Measurements from ENCODE around the gene IFI27L2.

Gene IFI27L2

GRCh38 chr14:94129758-94130414, 482 bp upstream of the IFI27L2 start:
- Histone ChIP-seq H3K9ac (ENCODE audit: low read depth, low read length) (no peak overlapping the region), H3K4me1 (ENCODE audit: control insufficient read depth, insufficient read depth, low read length) (no peaks in the 10 kb centered on the region), H3K4me3 (ENCODE audit: low read depth, low read length) (peak overlapping the region; percentile 62), H3K36me3 (ENCODE audit: control insufficient read depth, insufficient read depth, low read length) (no peaks in the 10 kb centered on the region), H3K9me3 (ENCODE audit: control insufficient read depth, insufficient read depth, low read length) (no peaks in the 10 kb centered on the region), H3K27me3 (ENCODE audit: control insufficient read depth, insufficient read depth, low read length) (peaks cover 3% of the 10 kb centered on the region)

GRCh38 chr14:94128216-94128839, 1.1 kb downstream of the IFI27L2 start:
- Histone ChIP-seq H3K4me3 (ENCODE audit: low read depth, low read length) (peak overlapping the region; percentile 67), H3K4me1 (ENCODE audit: control insufficient read depth, insufficient read depth, low read length) (no peaks in the 10 kb centered on the region), H3K36me3 (ENCODE audit: control insufficient read depth, insufficient read depth, low read length) (no peaks in the 10 kb centered on the region), H3K9ac (ENCODE audit: low read depth, low read length) (no peak overlapping the region), H3K27me3 (ENCODE audit: control insufficient read depth, insufficient read depth, low read length) (peaks cover 3% of the 10 kb centered on the region), H3K9me3 (ENCODE audit: control insufficient read depth, insufficient read depth, low read length) (no peaks in the 10 kb centered on the region)

GRCh38 chr14:94127330-94127729, 2.1 kb downstream of the IFI27L2 start:
- Histone ChIP-seq H3K4me1 (ENCODE audit: control insufficient read depth, insufficient read depth, low read length) (no peaks in the 10 kb centered on the region), H3K9ac (ENCODE audit: low read depth, low read length) (no peak overlapping the region), H3K4me3 (ENCODE audit: low read depth, low read length) (no peak overlapping the region), H3K9me3 (ENCODE audit: control insufficient read depth, insufficient read depth, low read length) (no peaks in the 10 kb centered on the region), H3K27me3 (ENCODE audit: control insufficient read depth, insufficient read depth, low read length) (peaks cover 3% of the 10 kb centered on the region), H3K36me3 (ENCODE audit: control insufficient read depth, insufficient read depth, low read length) (no peaks in the 10 kb centered on the region)

GRCh38 chr14:94126800-94127199, 2.6 kb downstream of the IFI27L2 start:
- no peak overlapping the region for H3K9ac ChIP-seq (ENCODE audit: low read depth, low read length)
- no peak overlapping the region for H3K4me3 ChIP-seq (ENCODE audit: low read depth, low read length)
- H3K36me3 ChIP-seq (ENCODE audit: control insufficient read depth, insufficient read depth, low read length): no peaks in the 10 kb centered on the region
- peaks cover 3% of the 10 kb centered on the region for H3K27me3 ChIP-seq (ENCODE audit: control insufficient read depth, insufficient read depth, low read length)
- H3K9me3 ChIP-seq (ENCODE audit: control insufficient read depth, insufficient read depth, low read length): no peaks in the 10 kb centered on the region
- no peaks in the 10 kb centered on the region for H3K4me1 ChIP-seq (ENCODE audit: control insufficient read depth, insufficient read depth, low read length)

DNA sequence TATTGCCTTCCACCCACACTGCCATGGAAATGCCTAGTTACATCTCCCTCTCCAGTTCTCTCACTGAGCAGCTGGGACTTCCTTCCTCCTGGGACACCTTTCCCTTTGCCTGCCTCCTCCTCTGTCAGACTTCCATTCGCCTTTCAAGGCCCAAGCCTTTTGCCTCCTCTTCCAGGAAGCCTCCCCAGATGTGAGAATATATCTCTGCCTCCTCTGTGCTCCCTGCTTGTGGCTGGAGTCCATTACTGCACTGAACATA, 3.1 kb downstream of the IFI27L2 start:
- Histone ChIP-seq H3K9ac (ENCODE audit: low read depth, low read length) (no peak overlapping the region), H3K9me3 (ENCODE audit: control insufficient read depth, insufficient read depth, low read length) (no peaks in the 10 kb centered on the region), H3K36me3 (ENCODE audit: control insufficient read depth, insufficient read depth, low read length) (no peaks in the 10 kb centered on the region), H3K27me3 (ENCODE audit: control insufficient read depth, insufficient read depth, low read length) (peaks cover 3% of the 10 kb centered on the region), H3K4me1 (ENCODE audit: control insufficient read depth, insufficient read depth, low read length) (no peaks in the 10 kb centered on the region), H3K4me3 (ENCODE audit: low read depth, low read length) (no peak overlapping the region)

DNA sequence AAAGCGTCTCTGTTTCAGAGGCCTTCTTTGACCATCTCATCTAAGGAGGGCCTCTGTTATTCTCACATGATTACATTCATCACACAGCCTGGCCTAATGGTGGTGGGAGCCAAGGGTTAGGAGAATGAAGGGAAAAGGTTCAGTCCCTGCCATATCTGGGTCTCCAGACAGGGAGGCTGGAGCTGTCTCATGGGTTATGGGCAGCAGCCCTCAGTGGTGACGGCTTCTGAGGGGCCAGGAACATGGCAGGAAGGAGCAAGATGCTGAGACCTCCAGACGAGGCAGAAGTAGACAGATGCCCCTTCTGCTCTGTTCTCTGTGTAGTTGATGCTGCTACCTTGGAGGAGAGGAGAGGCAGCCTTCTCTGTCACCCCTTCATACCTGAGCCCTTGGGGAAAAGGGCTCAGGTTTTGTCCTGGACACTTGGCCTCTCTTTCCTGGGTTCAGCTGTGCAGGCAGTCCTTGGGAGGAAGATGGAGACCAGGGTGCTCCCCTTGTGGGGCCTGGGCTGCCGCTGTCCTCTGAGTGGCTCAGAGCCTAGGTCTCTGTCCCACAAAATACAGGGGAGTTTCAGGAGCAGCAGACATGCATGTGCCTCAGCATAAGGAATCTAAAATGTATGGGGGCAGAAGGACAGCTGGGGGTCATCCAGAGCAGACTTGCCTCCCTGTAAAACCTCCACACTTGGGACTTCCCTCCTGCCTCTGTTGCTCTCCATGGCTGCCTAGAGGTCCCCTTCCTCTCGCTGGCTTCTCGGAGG, 3.6 kb downstream of the IFI27L2 start:
- peaks cover 3% of the 10 kb centered on the region for H3K27me3 ChIP-seq (ENCODE audit: control insufficient read depth, insufficient read depth, low read length)
- H3K4me1 ChIP-seq (ENCODE audit: control insufficient read depth, insufficient read depth, low read length): no peaks in the 10 kb centered on the region
- no peak overlapping the region for H3K9ac ChIP-seq (ENCODE audit: low read depth, low read length)
- H3K4me3 ChIP-seq (ENCODE audit: low read depth, low read length): no peak overlapping the region
- H3K36me3 ChIP-seq (ENCODE audit: control insufficient read depth, insufficient read depth, low read length): no peaks in the 10 kb centered on the region
- no peaks in the 10 kb centered on the region for H3K9me3 ChIP-seq (ENCODE audit: control insufficient read depth, insufficient read depth, low read length)

DNA sequence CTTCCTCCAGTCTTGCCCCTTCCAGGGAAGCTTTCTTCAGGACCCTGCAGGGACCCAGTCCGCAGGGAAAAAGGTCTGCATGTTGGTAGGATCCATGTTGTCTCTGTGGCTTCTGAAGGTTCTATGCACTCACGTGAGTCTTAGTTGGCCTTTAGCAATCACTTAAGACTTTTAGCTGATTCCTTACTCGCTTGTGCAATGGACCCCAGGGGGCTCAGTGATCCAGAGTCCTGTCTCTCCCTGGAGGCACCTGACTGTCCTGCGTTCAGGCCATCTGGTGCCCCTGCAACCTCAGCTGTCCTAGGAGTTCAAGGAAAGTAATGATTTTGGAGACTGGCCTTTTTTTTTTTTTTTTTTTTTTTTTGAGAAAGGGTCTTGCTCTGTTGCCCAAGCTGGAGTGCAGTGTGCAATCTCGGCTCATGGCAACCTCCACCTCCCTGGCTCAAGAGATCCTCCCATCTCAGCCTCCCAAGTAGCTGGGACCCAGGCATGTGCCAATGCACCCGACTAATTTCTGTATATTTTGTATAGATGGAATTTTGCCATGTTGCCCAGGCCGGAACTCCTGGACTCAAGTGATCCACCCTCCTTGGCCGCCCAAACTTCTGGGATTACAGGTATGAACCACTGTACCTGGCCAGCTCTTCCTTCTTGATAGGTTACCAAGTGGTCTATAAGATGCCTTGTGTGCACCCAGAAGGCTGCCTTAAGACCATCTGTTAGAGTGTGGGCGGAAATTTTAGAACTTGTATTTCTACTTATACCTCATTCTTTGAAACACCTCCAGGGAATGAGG, 4.6 kb downstream of the IFI27L2 start:
- Histone ChIP-seq H3K27me3 (ENCODE audit: control insufficient read depth, insufficient read depth, low read length) (peaks cover 3% of the 10 kb centered on the region), H3K4me1 (ENCODE audit: control insufficient read depth, insufficient read depth, low read length) (no peaks in the 10 kb centered on the region), H3K9me3 (ENCODE audit: control insufficient read depth, insufficient read depth, low read length) (no peaks in the 10 kb centered on the region), H3K36me3 (ENCODE audit: control insufficient read depth, insufficient read depth, low read length) (no peaks in the 10 kb centered on the region), H3K9ac (ENCODE audit: low read depth, low read length) (no peak overlapping the region), H3K4me3 (ENCODE audit: low read depth, low read length) (no peak overlapping the region)

GRCh38 chr14:94123868-94124267, 5.5 kb downstream of the IFI27L2 start:
- H3K4me1 ChIP-seq (ENCODE audit: control insufficient read depth, insufficient read depth, low read length): no peaks in the 10 kb centered on the region
- no peaks in the 10 kb centered on the region for H3K9me3 ChIP-seq (ENCODE audit: control insufficient read depth, insufficient read depth, low read length)
- peaks cover 3% of the 10 kb centered on the region for H3K27me3 ChIP-seq (ENCODE audit: control insufficient read depth, insufficient read depth, low read length)
- H3K9ac ChIP-seq (ENCODE audit: low read depth, low read length): no peak overlapping the region
- H3K4me3 ChIP-seq (ENCODE audit: low read depth, low read length): no peak overlapping the region
- H3K36me3 ChIP-seq (ENCODE audit: control insufficient read depth, insufficient read depth, low read length): no peaks in the 10 kb centered on the region

DNA sequence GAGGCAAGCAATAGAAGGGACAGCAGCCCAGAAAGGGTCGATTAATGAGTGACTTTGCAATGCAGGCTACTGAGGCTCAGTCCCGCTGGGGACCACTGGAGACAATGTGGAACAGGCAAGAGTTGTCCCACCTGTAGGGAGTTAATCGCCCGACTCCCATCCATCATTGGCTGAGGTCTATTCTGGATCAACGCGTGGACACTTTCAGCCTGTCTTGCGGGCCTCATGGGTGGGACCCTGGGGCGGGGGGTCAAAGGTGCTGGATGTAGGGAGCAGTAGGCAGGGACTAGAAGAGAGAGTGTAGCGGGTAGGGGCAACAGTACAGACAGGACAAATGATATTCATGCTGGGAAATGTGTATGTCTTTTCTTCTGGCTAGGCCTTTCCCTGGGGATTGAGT, 6.1 kb downstream of the IFI27L2 start:
- Histone ChIP-seq H3K4me3 (ENCODE audit: low read depth, low read length) (no peak overlapping the region), H3K36me3 (ENCODE audit: control insufficient read depth, insufficient read depth, low read length) (no peaks in the 10 kb centered on the region), H3K9me3 (ENCODE audit: control insufficient read depth, insufficient read depth, low read length) (no peaks in the 10 kb centered on the region), H3K4me1 (ENCODE audit: control insufficient read depth, insufficient read depth, low read length) (no peaks in the 10 kb centered on the region), H3K27me3 (ENCODE audit: control insufficient read depth, insufficient read depth, low read length) (peaks cover 3% of the 10 kb centered on the region), H3K9ac (ENCODE audit: low read depth, low read length) (no peak overlapping the region)

GRCh38 chr14:94122438-94122837, 7.0 kb downstream of the IFI27L2 start:
- H3K4me1 ChIP-seq (ENCODE audit: control insufficient read depth, insufficient read depth, low read length): no peaks in the 10 kb centered on the region
- H3K4me3 ChIP-seq (ENCODE audit: low read depth, low read length): no peak overlapping the region
- no peaks in the 10 kb centered on the region for H3K9me3 ChIP-seq (ENCODE audit: control insufficient read depth, insufficient read depth, low read length)
- H3K36me3 ChIP-seq (ENCODE audit: control insufficient read depth, insufficient read depth, low read length): no peaks in the 10 kb centered on the region
- no peak overlapping the region for H3K9ac ChIP-seq (ENCODE audit: low read depth, low read length)
- H3K27me3 ChIP-seq (ENCODE audit: control insufficient read depth, insufficient read depth, low read length): no peaks in the 10 kb centered on the region

GRCh38 chr14:94121485-94121884, 7.9 kb downstream of the IFI27L2 start:
- H3K4me3 ChIP-seq (ENCODE audit: low read depth, low read length): no peak overlapping the region
- no peak overlapping the region for H3K9ac ChIP-seq (ENCODE audit: low read depth, low read length)
- no peaks in the 10 kb centered on the region for H3K4me1 ChIP-seq (ENCODE audit: control insufficient read depth, insufficient read depth, low read length)
- no peaks in the 10 kb centered on the region for H3K36me3 ChIP-seq (ENCODE audit: control insufficient read depth, insufficient read depth, low read length)
- H3K27me3 ChIP-seq (ENCODE audit: control insufficient read depth, insufficient read depth, low read length): no peaks in the 10 kb centered on the region
- no peaks in the 10 kb centered on the region for H3K9me3 ChIP-seq (ENCODE audit: control insufficient read depth, insufficient read depth, low read length)
